Psoas muscle (tissue), 8 donors: Measurements from ENCODE around the gene ARHGAP15. TPM values are rescaled to one million over a fixed set of nuclear protein-coding genes. Genes with fewer than 3 reads are reported as not detected.

Experiments used
- ATAC-seq, 4 donors: fragments of 200-7000 bp; cut with Tn5 transposase; one replicate each; pipeline ENCODE4 v1.9.1; 2020; ENCODE audit warnings: moderate library complexity in 3 of 4, mild to moderate bottlenecking in 2 of 4
- DNase-seq, 2 donors: peaks; one replicate each; pipeline ENCODE4 v3.0.0-alpha.2; 2020
- H3K27ac ChIP-seq: fragments of 200-600 bp; one replicate; pipeline ENCODE4 v1.8.0; 2022
- H3K27me3 ChIP-seq, 3 donors: fragments of 200-600 bp in 1 of 3; one replicate each; pipeline versions ENCODE4 v1.6.1 to v1.8.0; 2013 to 2022; ENCODE audit warnings: low read length in 2 of 3, mild to moderate bottlenecking in 2 of 3, moderate library complexity in 1 of 3; ENCODE audit not compliant: insufficient read depth in 3 of 3
- H3K36me3 ChIP-seq, 2 donors: fragments of 200-600 bp in 1 of 2; one replicate each; pipeline versions ENCODE4 v1.6.1 to v1.8.0; 2013 to 2022; ENCODE audit warnings: low read depth in 1 of 2, mild to moderate bottlenecking in 1 of 2, moderate library complexity in 1 of 2; ENCODE audit not compliant: insufficient read depth in 1 of 2
- H3K4me1 ChIP-seq: fragments of 200-600 bp; one replicate; pipeline ENCODE4 v1.8.0; 2022
- H3K4me3 ChIP-seq: fragments of 200-600 bp; one replicate; pipeline ENCODE4 v1.8.0; 2022; ENCODE audit warnings: mild to moderate bottlenecking
- H3K9me3 ChIP-seq: fragments of 200-600 bp; one replicate; pipeline ENCODE4 v1.8.0; 2022
- WGBS, 3 donors: extraction: QIAGEN DNeasy Blood & Tissue Kit; methylation state at CpG; one replicate each; pipeline versions ENCODE4 v1.1.6 to v1.1.7; 2013; 5-methylcytosine and 5-hydroxymethylcytosine counted together
- intact Hi-C, 2 donors: fragments of 100-400 bp; cut with DNase I; formaldehyde crosslinking; loops; one replicate each; pipeline versions ENCODE4 v1.11.0 to v1.14.2; 2022
- polyA plus RNA-seq, 3 donors: library from polyadenylated mRNA; stranded (reverse); fragments of 200-250 nt; gene quantifications; one replicate each; pipeline ENCODE4 v1.2.3, GENCODE V29; 2013
- total RNA-seq, 4 donors: library from RNA; stranded (reverse); fragmentation: NEBNext Ultra II Directional in 2 of 4; extraction: Animal tissue kit (Norgen Biotek cat#: 25700) in 2 of 4; gene quantifications; one replicate each; pipeline versions ENCODE4 v1.2.1 to v1.2.4, GENCODE V29; 2021 to 2023
- TF ChIP-seq, protein P1 (sequence below): fragments of 200-600 bp; IDR thresholded peaks from one replicate; pipeline ENCODE4 v1.8.0; 2022; ENCODE audit warnings: antibody characterized with exemption
- donor health status: healthy with polysubstance abuse.
- donor health status: DM: no; HTN: no; CAD: no; lungs with moderate emphysema.
- donor health status: Bipolar disorder and iron deficiency.
- donor health status: healthy.
- donor health status: DM: yes; HTN: yes; CAD: no.
- donor health status: DM: no; HTN: no; CAD: no.
- donor health status: DM: no; HTN: no; CAD: no.
- donor health status: DM: yes; HTN: yes; CAD: no.

ARHGAP15 gene
- total and polyA plus RNA-seq, 7 donors: 0.49 to 3.1 (median 0.95) TPM

DNA sequence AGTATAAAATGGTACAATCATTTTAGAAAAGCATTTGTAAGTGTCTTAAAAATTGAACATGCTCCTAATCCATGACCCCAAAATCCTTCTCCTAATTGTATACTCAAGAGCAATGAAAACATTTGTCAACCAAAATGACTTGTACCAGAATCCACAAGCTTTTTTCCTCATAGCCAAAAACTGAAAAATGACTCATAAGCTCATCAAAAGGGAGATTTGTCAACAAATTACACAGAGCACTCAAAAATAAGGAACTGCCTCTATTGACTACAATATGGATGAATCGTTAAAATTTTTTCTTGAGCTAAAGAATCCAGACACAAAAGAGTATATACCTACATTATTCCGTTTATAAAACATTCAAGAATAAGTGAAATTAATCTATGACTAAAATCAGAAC, 544.8 kb downstream of the ARHGAP15 start:
- no peak overlapping the region for H3K4me3 ChIP-seq
- 90 to 95% (median 93%) methylated on average over 2 of the region's 2 CpGs for WGBS, 3 donors
- H3K4me1 ChIP-seq: no peaks in the 10 kb centered on the region
- intact Hi-C loops: no loop called here
- H3K27ac ChIP-seq: no peak overlapping the region
- TF ChIP-seq, protein P1, sequence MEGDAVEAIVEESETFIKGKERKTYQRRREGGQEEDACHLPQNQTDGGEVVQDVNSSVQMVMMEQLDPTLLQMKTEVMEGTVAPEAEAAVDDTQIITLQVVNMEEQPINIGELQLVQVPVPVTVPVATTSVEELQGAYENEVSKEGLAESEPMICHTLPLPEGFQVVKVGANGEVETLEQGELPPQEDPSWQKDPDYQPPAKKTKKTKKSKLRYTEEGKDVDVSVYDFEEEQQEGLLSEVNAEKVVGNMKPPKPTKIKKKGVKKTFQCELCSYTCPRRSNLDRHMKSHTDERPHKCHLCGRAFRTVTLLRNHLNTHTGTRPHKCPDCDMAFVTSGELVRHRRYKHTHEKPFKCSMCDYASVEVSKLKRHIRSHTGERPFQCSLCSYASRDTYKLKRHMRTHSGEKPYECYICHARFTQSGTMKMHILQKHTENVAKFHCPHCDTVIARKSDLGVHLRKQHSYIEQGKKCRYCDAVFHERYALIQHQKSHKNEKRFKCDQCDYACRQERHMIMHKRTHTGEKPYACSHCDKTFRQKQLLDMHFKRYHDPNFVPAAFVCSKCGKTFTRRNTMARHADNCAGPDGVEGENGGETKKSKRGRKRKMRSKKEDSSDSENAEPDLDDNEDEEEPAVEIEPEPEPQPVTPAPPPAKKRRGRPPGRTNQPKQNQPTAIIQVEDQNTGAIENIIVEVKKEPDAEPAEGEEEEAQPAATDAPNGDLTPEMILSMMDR: no peak
- H3K36me3 ChIP-seq: no peaks in the 10 kb centered on the region
- H3K27me3 ChIP-seq: no peaks in the 10 kb centered on the region
- DNase-seq (no peak), ATAC-seq (no peak)
- no peaks in the 10 kb centered on the region for H3K9me3 ChIP-seq

DNA sequence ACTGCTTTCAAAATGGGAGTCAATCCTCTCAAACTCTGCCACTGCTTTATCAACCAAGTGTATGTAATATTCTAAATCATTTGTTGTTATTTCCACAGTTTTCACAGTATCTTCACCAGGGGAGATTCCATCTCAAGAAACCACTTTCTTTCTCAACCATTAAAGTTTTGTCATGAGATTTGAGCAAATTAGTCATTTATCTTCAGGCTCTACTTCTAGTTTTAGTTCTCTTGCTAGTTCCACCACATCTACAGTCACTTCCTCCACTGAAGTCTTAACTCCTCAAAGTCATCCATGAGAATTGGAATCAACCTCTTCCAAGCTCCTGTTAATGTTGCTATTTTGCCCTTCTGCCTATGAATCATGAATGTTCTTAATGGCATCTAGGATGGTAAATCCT, 545.8 kb downstream of the ARHGAP15 start:
- Histone ChIP-seq H3K4me3 (no peak overlapping the region), H3K36me3 (no peaks in the 10 kb centered on the region), H3K9me3 (no peaks in the 10 kb centered on the region), H3K27me3 (no peaks in the 10 kb centered on the region), H3K4me1 (no peaks in the 10 kb centered on the region), H3K27ac (no peak overlapping the region)
- no peak for DNase-seq
- TF ChIP-seq, protein P1: no peak
- ATAC-seq: no peak
- intact Hi-C loops: no loop called here

DNA sequence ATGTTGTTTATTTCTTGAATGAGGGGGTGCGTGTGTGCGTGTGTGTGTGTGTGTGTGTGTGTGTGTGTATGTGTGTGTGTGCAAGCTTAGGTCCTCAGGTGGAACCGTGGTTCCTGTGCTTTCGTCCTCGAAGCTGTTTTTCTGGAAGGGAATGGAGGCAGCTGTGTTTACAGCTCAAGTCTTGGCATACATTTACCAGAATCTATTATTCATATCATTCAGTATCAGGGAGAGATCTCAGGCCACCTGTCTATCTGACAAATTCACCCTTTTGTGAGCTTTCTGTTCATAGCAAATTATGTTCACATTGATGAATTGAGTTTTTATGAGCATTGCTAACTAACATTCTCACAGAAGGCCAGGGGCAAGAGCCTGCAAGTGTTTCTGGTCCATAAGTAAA, 550.4 kb downstream of the ARHGAP15 start:
- WGBS, 3 donors: 41 to 57% (median 42%) methylated on average over 5 of the region's 5 CpGs
- ATAC-seq: no peak
- intact Hi-C loops: no loop called here

DNA sequence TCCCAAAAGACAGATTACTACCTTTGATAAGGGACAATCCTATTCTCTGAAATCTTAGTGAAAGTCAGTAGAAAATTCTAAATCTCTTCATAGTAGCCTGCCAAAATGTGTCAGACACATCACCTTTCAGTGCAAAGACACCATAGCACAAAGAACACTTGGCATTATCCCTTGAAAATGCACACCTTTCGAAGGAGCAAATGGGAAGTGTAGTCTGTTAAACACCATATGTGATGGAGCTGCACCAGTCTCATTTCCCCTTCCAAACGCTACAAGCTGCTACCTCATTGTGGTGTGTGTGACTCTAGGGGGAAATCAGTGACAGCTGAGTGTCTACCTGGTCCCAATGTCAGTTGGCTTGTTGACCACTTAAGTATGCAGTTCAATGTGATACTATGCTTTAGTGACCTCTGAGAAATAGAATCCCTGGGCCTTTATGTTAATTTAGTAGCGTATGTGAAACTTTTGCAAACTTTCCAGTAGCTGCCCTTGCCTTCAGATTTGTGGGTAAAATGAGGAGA, 551.7 kb downstream of the ARHGAP15 start:
- no peaks in the 10 kb centered on the region for H3K36me3 ChIP-seq
- no peaks in the 10 kb centered on the region for H3K9me3 ChIP-seq
- intact Hi-C loops: no loop called here
- no peaks in the 10 kb centered on the region for H3K4me1 ChIP-seq
- WGBS, 3 donors: 93 to 96% (median 95%) methylated on average over 3 of the region's 3 CpGs
- no peak for ATAC-seq
- H3K27ac ChIP-seq: no peak overlapping the region
- DNase-seq: no peak
- TF ChIP-seq, protein P1: no peak
- H3K4me3 ChIP-seq: no peak overlapping the region
- no peaks in the 10 kb centered on the region for H3K27me3 ChIP-seq

More for the DNA sequence above, 550.4 kb downstream of the ARHGAP15 start:
- Histone ChIP-seq H3K27me3 (no peaks in the 10 kb centered on the region), H3K9me3 (no peaks in the 10 kb centered on the region), H3K4me3 (no peak overlapping the region), H3K36me3 (no peaks in the 10 kb centered on the region), H3K4me1 (no peaks in the 10 kb centered on the region), H3K27ac (no peak overlapping the region)
- no peak for DNase-seq
- TF ChIP-seq, protein P1: no peak

DNA sequence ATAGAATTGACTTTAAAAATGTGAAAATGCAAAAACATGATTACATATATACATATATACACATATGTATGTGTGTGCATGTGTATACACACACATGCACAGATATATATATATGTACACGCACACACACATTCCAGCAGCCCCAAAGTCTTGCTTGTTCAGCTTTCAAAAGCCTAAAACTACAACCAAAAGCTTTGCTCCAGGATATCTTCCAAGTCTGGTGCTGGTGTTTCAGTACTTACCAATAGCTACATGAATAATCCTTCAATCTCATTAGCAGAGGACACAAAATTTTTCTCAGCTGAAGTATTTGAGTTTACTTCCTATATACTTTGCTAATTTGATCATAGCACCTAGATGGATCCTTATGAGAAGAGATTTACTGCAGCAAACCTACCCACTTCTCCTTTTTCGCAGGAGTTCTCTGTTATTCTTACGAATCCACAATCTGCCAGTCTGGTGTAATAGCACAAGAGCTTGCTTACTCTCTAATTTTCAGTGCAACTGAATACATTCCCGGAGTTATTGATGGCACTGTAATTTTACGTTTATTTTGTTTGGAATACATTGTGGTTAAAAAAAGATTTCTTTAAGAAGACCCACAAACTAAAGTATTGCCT, 553.3 kb downstream of the ARHGAP15 start:
- H3K4me1 ChIP-seq: no peaks in the 10 kb centered on the region
- no peaks in the 10 kb centered on the region for H3K27me3 ChIP-seq
- intact Hi-C loops: no loop called here
- TF ChIP-seq, protein P1: no peak
- H3K4me3 ChIP-seq: no peak overlapping the region
- 92 to 95% (median 93%) methylated on average over 5 of the region's 5 CpGs for WGBS, 3 donors
- H3K36me3 ChIP-seq: no peaks in the 10 kb centered on the region
- ATAC-seq (no peak), DNase-seq (no peak)
- no peak overlapping the region for H3K27ac ChIP-seq
- no peaks in the 10 kb centered on the region for H3K9me3 ChIP-seq
